CD4-positive, alpha-beta memory T cell (primary cell): Measurements from ENCODE around the gene MCU. TPM values are rescaled to one million over a fixed set of nuclear protein-coding genes. Genes with fewer than 3 reads are reported as not detected.
A peak's percentile ranks its signal among the peaks of the same experiment; 100 is the strongest.
"Not testable (repeated sequence)": the region's sequence is repeated elsewhere in the genome, so short reads cannot be mapped to it uniquely, and the experiment has no call there.

ENCODE experiments used
- CTCF ChIA-PET: fragments of 350-600 bp; sonication (Branson Sonifier 250); formaldehyde crosslinking; loops from one replicate; lab custom pipeline; 2021; ENCODE audit warnings: inconsistent platforms; ENCODE audit not compliant: partially characterized antibody; lab: Charles Lee
- POLR2A ChIA-PET: fragments of 350-600 bp; sonication (Branson Sonifier 250); formaldehyde crosslinking; loops from one replicate; lab custom pipeline; 2021; ENCODE audit not compliant: partially characterized antibody; lab: Charles Lee
- DNase-seq, 5 donors: peaks; one replicate each; pipeline versions ENCODE4 v3.0.0 to v3.0.0-alpha.2; 2020 to 2022; ENCODE audit warnings: mixed read lengths in 1 of 5
- H3K27ac ChIP-seq: one replicate; pipeline ENCODE4 v1.7.0; 2013; ENCODE audit warnings: low read depth, low read length
- H3K27me3 ChIP-seq: 2 replicates; pipeline ENCODE4 v1.7.0; 2013; ENCODE audit warnings: mild to moderate bottlenecking, low read length, moderate library complexity; ENCODE audit not compliant: insufficient read depth
- H3K36me3 ChIP-seq: 2 replicates; pipeline ENCODE4 v1.7.0; 2013; ENCODE audit warnings: mild to moderate bottlenecking, low read length, moderate library complexity; ENCODE audit not compliant: insufficient read depth
- H3K4me1 ChIP-seq: 2 replicates; pipeline ENCODE4 v1.7.0; 2013; ENCODE audit warnings: mild to moderate bottlenecking, low read length, moderate library complexity; ENCODE audit not compliant: insufficient read depth
- H3K4me3 ChIP-seq, 2 donors: one replicate each; pipeline ENCODE4 v1.7.0; 2013; ENCODE audit warnings: low read length in 2 of 2, mild to moderate bottlenecking in 1 of 2
- H3K9me3 ChIP-seq, 2 donors: one replicate each; pipeline ENCODE4 v1.7.0; 2013; ENCODE audit warnings: low read length in 2 of 2, control low read depth in 1 of 2; ENCODE audit not compliant: control insufficient read depth in 1 of 2
- H3K27ac Mint-ChIP-seq, 7 donors: one replicate each; pipeline ENCODE4 v1.8.0; 2020 to 2021; ENCODE audit warnings: mixed read lengths in 7 of 7, mild to moderate bottlenecking in 6 of 7, inconsistent platforms in 3 of 7, moderate library complexity in 3 of 7
- H3K27me3 Mint-ChIP-seq, 2 donors: one replicate each; pipeline ENCODE4 v1.8.0; 2020 to 2021; ENCODE audit warnings: mixed read lengths in 2 of 2
- H3K36me3 Mint-ChIP-seq, 2 donors: one replicate each; pipeline ENCODE4 v1.8.0; 2020 to 2021; ENCODE audit warnings: mixed read lengths in 2 of 2, inconsistent platforms in 1 of 2, mild to moderate bottlenecking in 1 of 2
- H3K4me1 Mint-ChIP-seq, 4 donors: one replicate each; pipeline ENCODE4 v1.8.0; 2020 to 2021; ENCODE audit warnings: mixed read lengths in 4 of 4, mild to moderate bottlenecking in 1 of 4
- H3K4me3 Mint-ChIP-seq, 8 donors: one replicate each; pipeline ENCODE4 v1.8.0; 2020 to 2021; ENCODE audit warnings: mixed read lengths in 8 of 8, mild to moderate bottlenecking in 7 of 8, moderate library complexity in 6 of 8, inconsistent platforms in 3 of 8
- H3K9me3 Mint-ChIP-seq, 8 donors: one replicate each; pipeline ENCODE4 v1.8.0; 2020 to 2021; ENCODE audit warnings: mixed read lengths in 8 of 8, mild to moderate bottlenecking in 5 of 8, inconsistent platforms in 3 of 8, moderate library complexity in 1 of 8
- intact Hi-C: fragments of 100-400 bp; cut with micrococcal nuclease; formaldehyde crosslinking; loops from one replicate; pipeline ENCODE4 v1.15.1; 2023
- polyA plus RNA-seq, 2 donors: library from polyadenylated mRNA; unstranded; fragments of 300-500 nt; fragmentation: Illumina TruSeq; gene quantifications; one replicate each; pipeline ENCODE4 v1.2.3, GENCODE V29; 2021
- total RNA-seq, 2 experiments: library from RNA; stranded (reverse); gene quantifications; one replicate each; pipeline ENCODE4 v1.2.3, GENCODE V29; 2021

Gene MCU
- total and polyA plus RNA-seq, 4 experiments from 2014 or later: 8.8 to 16.4 (median 11.6) TPM

DNA sequence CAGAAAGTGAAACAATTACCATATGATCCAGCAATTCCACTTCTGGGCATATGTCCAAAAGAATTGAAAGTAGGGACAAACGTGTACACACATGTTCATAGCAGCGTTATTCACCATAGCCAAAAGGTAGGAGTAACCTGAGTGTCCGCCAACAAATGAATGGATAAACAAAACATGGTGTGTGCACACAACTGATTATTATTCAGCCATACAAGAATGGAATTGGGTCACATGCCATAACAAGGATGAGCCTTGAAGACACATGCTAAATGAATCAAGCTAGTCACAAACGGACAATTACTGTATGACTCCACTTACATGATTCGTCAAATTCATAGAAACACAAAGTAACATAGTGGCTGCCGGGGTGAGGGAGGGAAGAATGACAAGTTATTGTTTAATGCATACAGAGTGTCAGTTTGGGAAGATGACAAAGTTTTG, 197.5 kb downstream of the MCU start:
- no peaks in the 10 kb centered on the region for H3K36me3 ChIP-seq
- H3K4me3 ChIP-seq: no peak overlapping the region
- no peak for DNase-seq
- H3K4me1 ChIP-seq: no peaks in the 10 kb centered on the region
- H3K36me3 Mint-ChIP-seq: peaks cover 21 to 24% of the 10 kb centered on the region in 2 donors
- H3K9me3 Mint-ChIP-seq: no peaks in the 10 kb centered on the region
- no peaks in the 10 kb centered on the region for H3K27me3 ChIP-seq
- ChIA-PET CTCF (no interaction called here), POLR2A (no interaction called here)
- peaks cover 8 to 13% (median 11%) of the 10 kb centered on the region in 4 donors for H3K4me1 Mint-ChIP-seq
- no peak overlapping the region for H3K27ac ChIP-seq
- H3K4me3 Mint-ChIP-seq: no peak overlapping the region
- H3K9me3 ChIP-seq: no peaks in the 10 kb centered on the region
- peak overlapping the region in 1 of 7 donors; percentile 2 for H3K27ac Mint-ChIP-seq
- H3K27me3 Mint-ChIP-seq: peaks cover 1 to 3% of the 10 kb centered on the region in 2 donors
- intact Hi-C loops: no loop called here

DNA sequence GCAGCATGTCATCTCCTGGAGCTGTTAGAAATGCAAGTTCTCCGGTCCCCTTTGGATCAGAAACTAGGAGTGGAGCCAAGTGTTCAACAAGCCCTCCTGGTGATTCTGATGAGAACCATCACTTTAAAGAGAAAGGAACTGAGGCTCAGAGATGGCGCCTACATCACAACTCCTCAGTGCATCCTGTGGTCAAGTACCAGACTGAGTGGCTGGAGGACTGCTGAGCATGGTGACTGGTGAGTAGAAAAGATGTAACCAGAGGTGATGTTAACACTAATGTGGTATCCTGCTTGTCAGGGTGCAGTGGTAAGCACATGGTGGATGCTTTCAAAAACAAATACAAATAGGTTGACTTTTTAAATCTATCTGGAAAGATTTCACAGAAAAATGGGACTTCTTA, 198.1 kb downstream of the MCU start:
- Histone ChIP-seq H3K4me1 (no peaks in the 10 kb centered on the region), H3K27me3 (no peaks in the 10 kb centered on the region), H3K36me3 (no peaks in the 10 kb centered on the region), H3K27ac (no peak overlapping the region), H3K4me3 (no peak overlapping the region), H3K9me3 (no peaks in the 10 kb centered on the region)
- intact Hi-C loops: no loop called here
- Mint-ChIP-seq H3K4me3 (no peak overlapping the region), H3K4me1 (peaks cover 8 to 13% (median 11%) of the 10 kb centered on the region in 4 donors), H3K36me3 (peaks cover 17 to 22% of the 10 kb centered on the region in 2 donors), H3K27me3 (peaks cover 4 to 6% of the 10 kb centered on the region in 2 donors), H3K27ac (no peak overlapping the region), H3K9me3 (no peaks in the 10 kb centered on the region)
- CTCF ChIA-PET: no interaction called here
- DNase-seq: no peak
- POLR2A ChIA-PET: no interaction called here

DNA sequence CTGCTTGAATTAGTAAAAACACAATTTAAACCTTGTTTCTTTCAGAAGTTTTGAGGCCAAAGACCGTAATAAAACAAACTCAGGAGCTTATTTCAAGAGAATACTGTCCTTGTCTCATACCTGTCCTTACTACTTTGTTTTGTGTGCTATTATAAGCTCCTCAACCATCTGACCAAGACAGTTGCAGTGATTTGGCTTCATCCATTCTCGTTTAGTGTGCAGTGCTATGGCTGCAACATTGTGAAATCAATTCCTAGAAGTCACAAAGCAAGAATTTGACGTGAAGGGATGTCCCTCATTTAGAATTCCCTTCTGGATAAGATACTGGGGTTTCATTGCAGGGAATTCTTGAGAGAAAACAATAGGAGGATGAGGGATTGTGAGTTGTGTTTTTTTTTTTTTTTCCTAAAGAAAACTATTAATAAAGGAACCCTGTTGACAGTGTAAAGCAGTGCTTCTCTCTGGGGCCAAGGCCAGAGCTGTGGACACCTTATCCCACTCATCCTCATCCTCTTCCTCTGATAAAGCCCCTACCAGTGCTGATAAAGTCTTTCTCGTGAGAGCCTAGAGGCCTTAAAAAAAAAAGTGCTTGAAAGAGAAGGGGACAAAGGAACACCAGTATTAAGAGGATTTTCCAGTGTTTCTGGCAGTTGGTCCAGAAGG, 201.3 kb downstream of the MCU start, which contains the start of gene OIT3:
Gene OIT3 (plus strand): TSS at position 604 of the 663 bp plus-strand sequence. CDS start 60 bp downstream, outside the sequence.
- Histone ChIP-seq H3K36me3 (no peaks in the 10 kb centered on the region), H3K4me1 (no peaks in the 10 kb centered on the region), H3K4me3 (no peak within 1 kb of the TSS), H3K9me3 (no peaks in the 10 kb centered on the region), H3K27me3 (no peaks in the 10 kb centered on the region), H3K27ac (no peak within 1 kb of the TSS)
- no peak within 1 kb of the TSS for H3K27ac Mint-ChIP-seq
- POLR2A ChIA-PET: no interaction called here
- no peaks in the 10 kb centered on the region for H3K9me3 Mint-ChIP-seq
- CTCF ChIA-PET: no interaction called here
- H3K4me1 Mint-ChIP-seq: peaks cover 1 to 4% (median 3%) of the 10 kb centered on the region in 4 donors
- DNase-seq: no peak
- intact Hi-C loops: no loop called here
- peaks cover 11% of the 10 kb centered on the region in 2 donors for H3K27me3 Mint-ChIP-seq
- H3K36me3 Mint-ChIP-seq: peaks cover 7% of the 10 kb centered on the region in 2 donors
- no peak within 1 kb of the TSS for H3K4me3 Mint-ChIP-seq

DNA sequence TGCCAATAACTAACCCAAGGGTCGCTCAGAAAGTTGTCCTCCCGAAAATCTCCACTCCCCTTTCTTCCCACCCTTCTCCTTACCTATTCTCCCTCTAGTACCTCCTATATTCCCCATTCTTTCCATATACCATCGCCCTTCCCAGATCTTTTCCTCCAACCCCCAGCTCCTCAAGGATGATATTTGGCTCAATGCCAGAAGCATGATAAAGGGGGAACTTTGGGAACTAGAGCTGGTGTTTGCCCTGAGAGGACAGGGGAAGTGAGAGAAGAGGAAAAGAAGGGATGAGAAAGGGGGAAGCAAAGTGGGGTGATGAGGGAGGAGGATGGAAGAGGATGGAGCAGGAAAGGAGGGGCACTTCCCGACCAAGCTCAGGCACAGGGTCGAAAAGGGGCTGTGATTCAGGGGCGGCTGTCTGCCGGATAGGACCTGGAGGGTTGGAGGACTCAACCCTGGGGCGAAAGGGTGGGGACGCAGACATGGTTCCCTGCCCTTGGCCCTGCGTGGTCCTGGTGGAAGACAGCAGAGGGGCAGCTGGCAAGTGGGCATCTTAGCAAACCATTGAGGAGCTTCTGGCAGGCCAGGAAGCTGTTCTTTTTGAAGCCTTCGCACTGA, 203.4 kb downstream of the MCU start:
- Histone ChIP-seq H3K4me1 (no peaks in the 10 kb centered on the region), H3K4me3 (no peak overlapping the region), H3K9me3 (no peaks in the 10 kb centered on the region), H3K27me3 (no peaks in the 10 kb centered on the region), H3K27ac (no peak overlapping the region), H3K36me3 (no peaks in the 10 kb centered on the region)
- intact Hi-C loops: no loop called here
- no peak for DNase-seq
- no peak overlapping the region for H3K4me3 Mint-ChIP-seq
- H3K4me1 Mint-ChIP-seq: no peaks in the 10 kb centered on the region
- CTCF ChIA-PET: no interaction called here
- H3K27me3 Mint-ChIP-seq: peaks cover 13% of the 10 kb centered on the region in 2 donors
- H3K36me3 Mint-ChIP-seq: no peaks in the 10 kb centered on the region
- POLR2A ChIA-PET: no interaction called here
- no peak overlapping the region for H3K27ac Mint-ChIP-seq
- H3K9me3 Mint-ChIP-seq: no peaks in the 10 kb centered on the region

DNA sequence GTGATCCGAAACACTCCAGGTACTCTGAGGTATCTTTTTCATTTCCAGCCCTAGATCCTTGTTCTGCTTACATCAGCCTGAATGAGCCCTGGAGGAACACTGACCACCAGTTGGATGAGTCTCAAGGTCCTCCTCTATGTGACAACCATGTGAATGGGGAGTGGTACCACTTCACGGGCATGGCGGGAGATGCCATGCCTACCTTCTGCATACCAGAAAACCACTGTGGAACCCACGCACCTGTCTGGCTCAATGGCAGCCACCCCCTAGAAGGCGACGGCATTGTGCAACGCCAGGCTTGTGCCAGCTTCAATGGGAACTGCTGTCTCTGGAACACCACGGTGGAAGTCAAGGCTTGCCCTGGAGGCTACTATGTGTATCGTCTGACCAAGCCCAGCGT, 206.7 kb downstream of the MCU start:
- Mint-ChIP-seq H3K36me3 (no peaks in the 10 kb centered on the region), H3K4me3 (no peak overlapping the region), H3K27ac (no peak overlapping the region), H3K9me3 (no peaks in the 10 kb centered on the region), H3K4me1 (no peaks in the 10 kb centered on the region), H3K27me3 (peaks cover 12 to 13% of the 10 kb centered on the region in 2 donors)
- H3K4me3 ChIP-seq: no peak overlapping the region
- no peak overlapping the region for H3K27ac ChIP-seq
- CTCF ChIA-PET: no interaction called here
- no peaks in the 10 kb centered on the region for H3K36me3 ChIP-seq
- no peaks in the 10 kb centered on the region for H3K27me3 ChIP-seq
- H3K9me3 ChIP-seq: no peaks in the 10 kb centered on the region
- POLR2A ChIA-PET: no interaction called here
- no peaks in the 10 kb centered on the region for H3K4me1 ChIP-seq
- no peak for DNase-seq
- intact Hi-C loops: no loop called here

DNA sequence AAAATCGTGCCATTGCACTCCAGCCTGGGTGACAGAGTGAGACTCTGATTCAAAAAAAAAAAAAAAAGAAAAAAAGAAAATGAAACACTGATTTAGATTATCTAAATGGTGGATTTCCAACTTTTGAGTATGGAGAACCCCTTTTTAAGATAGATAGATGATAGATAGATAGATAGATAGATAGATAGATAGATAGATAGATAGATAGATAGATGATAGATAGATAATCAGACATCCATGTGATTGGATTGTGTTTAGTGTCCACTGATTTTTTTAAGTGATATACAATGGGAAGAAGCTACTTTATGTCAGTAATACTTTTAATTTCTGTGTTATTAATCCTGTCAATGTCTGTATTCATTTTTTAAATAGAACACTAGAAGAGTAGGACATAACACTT, 207.6 kb downstream of the MCU start:
- Mint-ChIP-seq H3K36me3 (no peaks in the 10 kb centered on the region), H3K27ac (no peak overlapping the region), H3K4me1 (no peaks in the 10 kb centered on the region), H3K27me3 (peaks cover 10 to 12% of the 10 kb centered on the region in 2 donors), H3K4me3 (no peak overlapping the region), H3K9me3 (no peaks in the 10 kb centered on the region)
- Histone ChIP-seq H3K27ac (no peak overlapping the region), H3K4me3 (no peak overlapping the region), H3K27me3 (no peaks in the 10 kb centered on the region), H3K4me1 (no peaks in the 10 kb centered on the region), H3K36me3 (no peaks in the 10 kb centered on the region), H3K9me3 (no peaks in the 10 kb centered on the region)
- DNase-seq: no peak
- CTCF ChIA-PET: no interaction called here
- POLR2A ChIA-PET: no interaction called here
- intact Hi-C loops: no loop called here

DNA sequence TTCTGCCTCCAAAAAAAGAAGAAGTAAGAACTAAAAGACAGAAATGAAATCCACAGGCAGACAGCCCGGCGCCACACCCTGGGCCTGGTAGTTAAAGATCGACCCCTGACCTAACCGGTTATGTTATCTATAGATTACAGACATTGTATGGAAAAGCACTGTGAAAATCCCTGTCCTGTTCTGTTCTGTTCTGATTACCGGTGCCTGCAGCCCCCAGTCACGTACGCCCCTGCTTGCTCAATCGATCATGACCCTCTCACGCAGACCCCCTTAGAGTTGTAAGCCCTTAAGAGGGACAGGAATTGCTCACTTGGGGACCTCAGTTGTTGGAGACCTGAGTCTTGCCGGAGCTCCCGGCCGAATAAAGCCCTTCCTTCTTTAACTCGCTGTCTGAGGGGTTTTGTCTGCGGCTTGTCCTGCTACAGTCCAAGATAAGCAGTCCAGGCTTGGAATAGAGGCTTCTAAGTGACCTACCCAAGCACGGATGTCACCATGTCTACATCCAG, 212.1 kb downstream of the MCU start:
- H3K4me3 ChIP-seq, H3K36me3 ChIP-seq, DNase-seq, H3K9me3 ChIP-seq, H3K27me3 ChIP-seq, H3K27ac ChIP-seq, H3K4me3 Mint-ChIP-seq, H3K4me1 ChIP-seq, H3K36me3 Mint-ChIP-seq, H3K27ac Mint-ChIP-seq, H3K4me1 Mint-ChIP-seq, POLR2A ChIA-PET, H3K27me3 Mint-ChIP-seq, H3K9me3 Mint-ChIP-seq, CTCF ChIA-PET, intact Hi-C loops: not testable (repeated sequence)
